NCI-H69 (cell line): ENCODE results near the gene MAD1L1.
"Not testable (repeated sequence)": the region's sequence is repeated elsewhere in the genome, so short reads cannot be mapped to it uniquely, and the experiment has no call there.

Experiments
- DNase-seq: peaks from one replicate; lab custom pipeline; 2025; lab: John Stamatoyannopoulos, UW

The MAD1L1 gene

GRCh38 chr7:1987591-1988532 is 244.9 kb downstream of the MAD1L1 start:
- DNase-seq, result no peak

DNA sequence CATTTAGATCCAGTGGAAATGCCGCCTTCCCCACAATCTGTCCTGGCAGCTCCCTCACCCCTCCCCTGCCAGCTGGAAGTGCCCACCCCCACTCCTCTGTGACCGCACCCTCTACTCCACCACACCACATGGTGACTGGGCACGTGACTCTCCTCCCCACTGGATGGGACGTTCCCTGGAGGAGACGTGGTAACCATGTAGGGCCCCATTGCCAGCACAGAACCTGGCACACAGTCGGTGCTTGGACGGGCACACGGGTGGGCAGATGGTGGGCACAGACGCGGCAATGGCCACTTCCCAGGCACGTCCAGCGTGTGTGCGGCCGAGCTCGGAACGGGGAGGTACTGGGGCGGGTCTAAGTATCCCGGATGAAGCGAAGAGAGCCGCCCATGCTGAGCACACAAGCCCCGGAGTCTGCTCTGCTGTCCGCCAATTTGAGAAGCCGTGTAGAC is 245.6 kb downstream of the MAD1L1 start:
- DNase-seq, result no peak

GRCh38 chr7:1986366-1987083 is 246.2 kb downstream of the MAD1L1 start:
- DNase-seq, result no peak

GRCh38 chr7:1985936-1986335 is 246.8 kb downstream of the MAD1L1 start:
- DNase-seq, result no peak

- no peak for DNase-seq
Observed at GRCh38 chr7:1985042-1985441, 247.7 kb downstream of the MAD1L1 start.

- no peak for DNase-seq
Observed at GRCh38 chr7:1981878-1982230, 250.9 kb downstream of the MAD1L1 start.

- peak; percentile 73 for DNase-seq
Observed at GRCh38 chr7:1981201-1981877, 251.4 kb downstream of the MAD1L1 start.

- DNase-seq, result peak; percentile 85
Observed at GRCh38 chr7:1979591-1980560, 252.9 kb downstream of the MAD1L1 start.

DNA sequence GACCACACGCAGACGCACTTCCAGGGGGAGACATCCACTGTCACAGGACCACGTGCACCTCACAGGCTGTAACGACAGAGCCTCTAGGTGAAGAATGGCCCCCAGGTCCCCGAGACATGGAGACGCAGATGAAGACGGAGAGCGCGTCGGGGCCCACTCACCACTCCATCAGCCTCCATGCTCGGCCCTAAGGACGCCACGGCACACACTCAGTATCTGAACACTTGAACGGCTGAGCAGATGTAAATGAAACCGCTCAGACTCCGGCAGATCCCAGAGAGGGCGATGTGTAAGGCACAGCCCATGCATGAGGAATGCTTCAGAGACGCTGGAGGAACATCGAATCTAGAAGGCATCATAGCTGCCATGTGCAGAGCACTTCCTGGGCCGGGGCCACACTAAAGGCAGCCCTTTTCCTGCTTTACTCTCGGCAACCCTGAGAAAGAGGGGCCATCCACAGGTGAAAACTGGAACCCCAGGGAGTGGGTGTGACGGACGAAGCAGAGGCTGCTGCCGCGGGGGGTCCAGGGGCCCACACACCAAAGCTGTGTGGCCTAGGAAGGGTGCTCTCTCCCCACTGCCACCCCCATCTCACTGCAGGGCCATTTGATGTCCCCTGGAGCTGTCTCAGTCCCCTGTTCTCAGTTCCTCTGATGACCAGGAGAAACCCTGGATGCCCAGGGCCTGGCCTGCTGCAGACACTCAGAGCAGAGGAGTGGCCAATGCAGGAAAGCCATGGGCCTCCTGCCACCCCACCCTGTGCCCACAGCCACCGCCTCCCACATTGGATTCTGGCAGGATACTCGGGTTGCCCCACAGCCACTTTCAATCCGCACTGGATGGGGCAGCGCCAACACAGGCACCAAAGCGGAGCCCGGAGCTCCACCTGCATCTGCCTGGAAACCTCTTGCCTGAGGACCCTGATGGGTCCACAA is 253.8 kb downstream of the MAD1L1 start:
- no peak for DNase-seq

DNA sequence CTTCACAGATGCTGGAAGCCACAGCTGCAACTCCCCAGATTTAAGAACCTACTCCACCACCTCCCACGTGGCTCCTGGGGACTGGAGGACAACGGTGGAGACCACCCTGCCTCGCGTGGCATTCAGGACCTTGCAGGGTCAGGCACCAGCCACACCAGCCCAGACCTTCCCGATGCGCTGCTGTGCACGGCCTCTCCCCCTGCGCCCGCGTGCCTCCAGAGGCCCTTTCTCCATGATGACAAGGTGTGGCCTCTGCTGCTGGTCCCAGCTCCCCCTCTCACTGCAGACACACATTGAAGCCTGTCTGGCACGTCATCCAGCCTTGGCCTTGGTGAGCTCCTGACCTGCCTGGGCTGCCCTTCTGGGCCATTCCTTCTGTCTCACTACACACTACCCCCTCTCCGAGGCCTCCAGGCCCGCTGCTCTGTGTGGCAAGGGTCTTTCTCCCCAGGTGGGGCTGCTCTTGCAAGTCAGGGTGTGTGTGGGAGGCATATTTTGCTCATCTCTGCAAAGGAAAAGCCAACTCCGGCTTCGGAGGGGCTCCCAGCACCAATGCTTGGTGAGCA is 254.8 kb downstream of the MAD1L1 start:
- no peak for DNase-seq

DNA sequence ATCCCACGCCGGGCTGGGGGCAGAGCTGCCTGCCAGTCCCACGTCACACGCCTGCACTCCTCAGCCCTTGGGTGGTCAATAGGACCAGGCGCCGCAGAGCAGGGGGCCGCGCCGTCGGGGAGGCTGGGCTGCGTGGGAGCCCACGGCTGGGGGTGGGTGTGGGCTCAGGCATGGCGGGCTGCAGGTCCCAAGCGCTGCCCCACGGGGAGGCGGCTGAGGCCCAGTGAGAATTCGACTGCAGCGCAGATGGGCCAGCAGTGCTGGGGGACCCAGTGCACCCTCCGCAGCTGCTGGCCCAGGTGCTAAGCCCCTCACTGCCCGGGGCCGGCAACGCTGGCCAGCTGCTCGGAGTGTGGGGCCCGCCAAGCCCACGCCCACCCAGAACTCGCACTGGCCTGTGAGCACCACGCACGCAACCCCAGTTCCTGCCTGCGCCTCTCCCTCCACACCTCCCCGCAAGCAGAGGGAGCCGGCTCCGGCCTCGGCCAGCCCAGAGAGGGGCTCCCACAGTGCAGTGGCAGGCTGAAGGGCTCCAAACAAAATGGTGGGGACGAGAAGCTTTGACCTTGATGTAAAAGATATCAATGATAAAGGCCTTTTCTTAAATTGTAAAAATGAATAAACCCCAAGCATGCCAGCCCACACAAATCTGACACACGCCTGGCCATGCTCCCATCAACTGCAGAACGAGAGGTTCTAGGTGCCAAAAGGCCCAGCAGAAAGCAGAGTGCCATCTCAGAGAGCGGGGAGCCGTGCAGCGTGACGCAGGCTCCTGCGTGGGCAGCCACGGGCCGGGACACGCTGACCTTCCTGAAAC is 255.5 kb downstream of the MAD1L1 start:
- no peak for DNase-seq

GRCh38 chr7:1976521-1976920 is 256.2 kb downstream of the MAD1L1 start:
- DNase-seq, result not testable (repeated sequence)

DNA sequence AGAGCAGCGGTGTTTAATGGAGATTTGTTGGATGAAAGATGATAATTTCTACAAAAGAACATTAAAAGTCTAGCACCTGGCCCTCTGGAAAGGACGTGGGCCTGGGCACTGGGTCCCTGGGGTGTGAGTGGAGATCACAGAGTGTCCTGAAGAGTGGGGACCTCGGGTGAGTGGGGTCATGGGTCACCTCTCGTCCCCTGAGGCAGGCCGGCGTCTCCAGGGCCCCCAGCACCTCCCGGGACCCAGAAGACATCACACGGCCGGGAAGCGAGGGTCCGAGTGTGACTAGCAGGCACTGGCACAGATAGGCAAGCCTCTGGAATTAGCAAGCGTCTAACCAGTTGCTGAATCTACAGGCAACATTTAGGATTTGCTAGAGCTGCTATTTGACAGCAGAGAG is 257.2 kb downstream of the MAD1L1 start:
- no peak for DNase-seq

GRCh38 chr7:1975179-1975578 is 257.6 kb downstream of the MAD1L1 start:
- DNase-seq, result no peak

GRCh38 chr7:1974290-1975101 is 258.2 kb downstream of the MAD1L1 start:
- no peak for DNase-seq

DNA sequence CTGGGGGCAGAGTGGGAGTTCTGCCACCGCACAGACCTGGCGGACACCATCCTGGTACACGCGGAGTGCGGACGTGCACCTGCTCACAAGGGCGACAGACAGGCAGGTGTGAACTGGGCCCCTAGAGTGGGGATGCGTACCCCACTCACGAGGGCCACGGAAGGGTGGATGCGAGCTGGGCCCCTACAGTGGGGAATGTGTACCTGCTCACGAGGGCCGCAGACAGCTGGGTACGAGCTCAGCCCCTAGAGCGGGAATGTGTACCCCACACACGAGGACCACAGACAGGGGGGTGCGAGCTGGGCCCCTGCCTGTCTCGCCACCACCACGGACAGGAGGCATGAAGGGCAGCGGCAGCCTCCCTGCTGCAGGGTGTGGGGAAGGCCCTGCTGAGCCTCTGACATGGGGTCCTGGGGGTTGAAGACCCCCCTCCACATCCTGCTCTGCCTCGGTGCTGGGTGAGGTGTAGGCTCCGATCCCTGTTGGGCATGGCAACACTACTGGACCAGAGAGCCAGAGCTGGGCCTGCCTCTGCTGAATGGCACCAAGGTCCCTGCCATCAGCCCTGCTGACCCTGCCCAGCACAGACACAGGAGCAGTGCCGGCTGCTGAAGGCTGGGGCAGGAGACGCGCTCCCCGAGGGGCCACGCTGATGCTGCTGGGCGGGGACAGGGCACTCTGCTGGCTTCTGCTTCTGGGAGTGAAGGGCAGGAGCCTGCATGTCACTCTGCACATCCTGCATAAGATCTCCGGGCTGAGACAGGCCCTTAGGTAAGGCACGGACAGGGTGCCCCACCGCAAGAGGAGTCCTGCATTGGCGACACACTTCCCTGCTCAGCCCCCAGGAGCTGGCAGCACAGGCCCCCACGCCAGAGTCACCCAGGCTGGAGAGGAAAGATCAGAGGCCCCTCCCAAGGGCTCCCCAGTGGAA is 259.2 kb downstream of the MAD1L1 start:
- no peak for DNase-seq

DNA sequence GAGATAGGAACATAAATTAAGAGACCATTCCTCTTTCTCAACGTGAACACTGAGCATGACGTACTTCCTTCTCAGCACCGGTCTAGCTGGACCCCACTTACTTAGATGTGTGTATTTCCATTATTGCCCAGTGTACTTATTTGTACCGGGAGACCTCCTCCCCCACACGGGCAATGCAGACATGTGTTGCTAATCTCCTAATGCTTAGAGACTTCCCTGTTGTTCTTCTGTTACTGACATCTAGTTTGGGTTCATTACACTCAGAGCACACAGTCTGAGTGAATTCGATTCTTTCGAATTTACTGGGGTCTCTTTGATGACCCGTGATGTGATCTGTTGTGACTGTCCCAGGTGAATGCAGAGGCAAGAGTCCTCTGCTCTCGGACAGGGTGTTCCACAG is 260.0 kb downstream of the MAD1L1 start:
- no peak for DNase-seq
